GM23338 (cell line): Measurements from ENCODE around the gene PPP1R12A. TPM values are rescaled to one million over a fixed set of nuclear protein-coding genes. Genes with fewer than 3 reads are reported as not detected.

ENCODE experiments used
- ATAC-seq: fragments of 200-7000 bp; cut with Tn5 transposase; 3 replicates; pipeline ENCODE4 v1.9.1; 2020
- DNase-seq: peaks from one replicate; pipeline ENCODE4 v3.0.0-alpha.2; 2015; ENCODE audit warnings: low spot score
- H2AFZ ChIP-seq: fragments of 200-600 bp; sonication (generic); 2 replicates; pipeline ENCODE4 v1.8.0; 2016; ENCODE audit warnings: antibody characterized with exemption, mild to moderate bottlenecking, moderate library complexity
- H3F3A ChIP-seq: fragments of 200-600 bp; sonication (generic); replicated peaks from 2 replicates; pipeline ENCODE4 v1.8.0; 2017; ENCODE audit warnings: antibody characterized with exemption, mixed run types, low read depth
- H3K27ac ChIP-seq: fragments of 200-600 bp; sonication (generic); 2 replicates; pipeline ENCODE4 v1.6.1; 2016; ENCODE audit warnings: low read depth
- H3K27me3 ChIP-seq: fragments of 200-600 bp; sonication (generic); 2 replicates; pipeline ENCODE4 v1.8.0; 2016; ENCODE audit warnings: mild to moderate bottlenecking, mixed run types, moderate library complexity; ENCODE audit not compliant: insufficient read depth
- H3K36me3 ChIP-seq: fragments of 200-600 bp; sonication (generic); 2 replicates; pipeline ENCODE4 v1.8.0; 2016; ENCODE audit warnings: mild to moderate bottlenecking; ENCODE audit not compliant: insufficient read depth
- H3K4me1 ChIP-seq: fragments of 200-600 bp; sonication (generic); 2 replicates; pipeline ENCODE4 v1.8.0; 2016; ENCODE audit warnings: mild to moderate bottlenecking, moderate library complexity; ENCODE audit not compliant: insufficient read depth
- H3K4me2 ChIP-seq: fragments of 200-600 bp; sonication (generic); 2 replicates; pipeline ENCODE4 v1.7.1; 2017; ENCODE audit warnings: mixed run types
- H3K4me3 ChIP-seq: fragments of 200-600 bp; sonication (generic); 2 replicates; pipeline ENCODE4 v1.6.1; 2016; ENCODE audit warnings: mixed run types
- H3K79me2 ChIP-seq: fragments of 200-600 bp; sonication (generic); replicated peaks from 2 replicates; pipeline ENCODE4 v1.8.0; 2017; ENCODE audit warnings: mild to moderate bottlenecking; ENCODE audit not compliant: insufficient read depth
- H3K9me2 ChIP-seq: fragments of 200-600 bp; sonication (generic); 2 replicates; pipeline ENCODE4 v1.8.0; 2017; ENCODE audit not compliant: insufficient read depth
- H4K20me1 ChIP-seq: fragments of 200-600 bp; sonication (generic); replicated peaks from 2 replicates; pipeline ENCODE4 v1.8.0; 2017; ENCODE audit warnings: mild to moderate bottlenecking; ENCODE audit not compliant: insufficient read depth
- H3K27ac Mint-ChIP-seq: 2 replicates; pipeline ENCODE4 v1.8.0; 2020; ENCODE audit warnings: inconsistent platforms, mild to moderate bottlenecking, moderate library complexity, mixed read lengths
- H3K27me3 Mint-ChIP-seq: 3 replicates; pipeline ENCODE4 v1.8.0; 2022; ENCODE audit warnings: low read depth, mild to moderate bottlenecking, moderate library complexity, mixed read lengths, inconsistent platforms; ENCODE audit not compliant: insufficient read depth, poor library complexity
- H3K36me3 Mint-ChIP-seq: 3 replicates; pipeline ENCODE4 v1.8.0; 2021; ENCODE audit warnings: low read depth, mild to moderate bottlenecking, inconsistent platforms, moderate library complexity, mixed read lengths
- H3K4me1 Mint-ChIP-seq: 3 replicates; pipeline ENCODE4 v1.8.0; 2020; ENCODE audit warnings: mild to moderate bottlenecking, inconsistent platforms, mixed read lengths
- H3K4me3 Mint-ChIP-seq: 3 replicates; pipeline ENCODE4 v1.8.0; 2021; ENCODE audit warnings: moderate library complexity, mild to moderate bottlenecking, inconsistent platforms, mixed read lengths
- H3K9me3 Mint-ChIP-seq: 3 replicates; pipeline ENCODE4 v1.8.0; 2020; ENCODE audit warnings: moderate library complexity, mild to moderate bottlenecking, inconsistent platforms, mixed read lengths
- CREB1 ChIP-seq: fragments of 250-450 bp; sonication (Bioruptor Pico); IDR thresholded peaks from 2 replicates; pipeline ENCODE4 v1.5.0; 2020; ENCODE audit warnings: low read depth, mild to moderate bottlenecking, moderate library complexity
- EZH2 ChIP-seq: fragments of 200-600 bp; sonication (generic); IDR thresholded peaks from one replicate; pipeline ENCODE4 v1.8.0; 2017; ENCODE audit warnings: antibody characterized with exemption, mild to moderate bottlenecking, low read depth; ENCODE audit not compliant: unreplicated experiment
- EZH2phosphoT487 ChIP-seq: fragments of 200-600 bp; sonication (generic); IDR thresholded peaks from one replicate; pipeline ENCODE4 v1.8.1; 2018; ENCODE audit warnings: antibody characterized with exemption; ENCODE audit not compliant: unreplicated experiment
- JUNB ChIP-seq: IDR thresholded peaks from one replicate; pipeline ENCODE4 v1.6.1; 2016; ENCODE audit warnings: antibody characterized with exemption; ENCODE audit not compliant: unreplicated experiment
- NANOG ChIP-seq: IDR thresholded peaks from 2 replicates; pipeline ENCODE4 v1.6.1; 2016; ENCODE audit warnings: antibody characterized with exemption, borderline replicate concordance
- POLR2AphosphoS5 ChIP-seq: IDR thresholded peaks from 2 replicates; pipeline ENCODE4 v1.6.1; 2016; ENCODE audit warnings: antibody characterized with exemption, low read depth
- STAT1 ChIP-seq: IDR thresholded peaks from one replicate; pipeline ENCODE4 v1.6.1; 2016; ENCODE audit warnings: antibody characterized with exemption; ENCODE audit not compliant: unreplicated experiment
- ZNF114 ChIP-seq: fragments of 250-450 bp; sonication (Bioruptor Pico); IDR thresholded peaks from 2 replicates; pipeline ENCODE4 v1.5.0; 2020; ENCODE audit warnings: mild to moderate bottlenecking, moderate library complexity
- ZNF331 ChIP-seq: fragments of 250-450 bp; sonication (Bioruptor Pico); IDR thresholded peaks from 2 replicates; pipeline ENCODE4 v1.5.0; 2020; ENCODE audit warnings: low read depth, mild to moderate bottlenecking, moderate library complexity
- ZNF462 ChIP-seq: fragments of 250-450 bp; sonication (Bioruptor Pico); IDR thresholded peaks from 2 replicates; pipeline ENCODE4 v1.5.0; 2020; ENCODE audit warnings: mild to moderate bottlenecking, moderate library complexity
- polyA plus RNA-seq: library from polyadenylated mRNA; unstranded; fragments of >200 nt; fragmentation: Nextera tagmentation; extraction: Ambion mirVana; gene quantifications from 2 replicates; pipeline ENCODE4 v1.2.1, GENCODE V29; 2016
- total RNA-seq: library from RNA; depleted of rRNA; stranded (reverse); fragments of >200 nt; shearing (Covaris generic); gene quantifications from 2 replicates; pipeline ENCODE4 v1.2.3, GENCODE V29; 2014
- TF ChIP-seq, protein P1 (sequence below), 2 experiments: fragments of 200-600 bp in 1 of 2; sonication (generic) in 1 of 2; conservative IDR thresholded peaks; 2 replicates each; pipeline versions ENCODE4 v1.5.1 to v1.6.1; 2016 to 2017; ENCODE audit warnings: antibody characterized with exemption in 2 of 2, low read depth in 2 of 2, mild to moderate bottlenecking in 2 of 2, moderate library complexity in 1 of 2
- TF ChIP-seq, protein P2 (sequence below): IDR thresholded peaks from one replicate; pipeline ENCODE4 v1.6.1; 2018; ENCODE audit warnings: antibody characterized with exemption; ENCODE audit not compliant: unreplicated experiment
- TF ChIP-seq, protein P3 (sequence below): IDR thresholded peaks from 2 replicates; pipeline ENCODE4 v1.6.1; 2016; ENCODE audit warnings: antibody characterized with exemption

The PPP1R12A gene
- total and polyA plus RNA-seq, 2 experiments from 2014 or later, result 91.6 to 146 TPM

DNA sequence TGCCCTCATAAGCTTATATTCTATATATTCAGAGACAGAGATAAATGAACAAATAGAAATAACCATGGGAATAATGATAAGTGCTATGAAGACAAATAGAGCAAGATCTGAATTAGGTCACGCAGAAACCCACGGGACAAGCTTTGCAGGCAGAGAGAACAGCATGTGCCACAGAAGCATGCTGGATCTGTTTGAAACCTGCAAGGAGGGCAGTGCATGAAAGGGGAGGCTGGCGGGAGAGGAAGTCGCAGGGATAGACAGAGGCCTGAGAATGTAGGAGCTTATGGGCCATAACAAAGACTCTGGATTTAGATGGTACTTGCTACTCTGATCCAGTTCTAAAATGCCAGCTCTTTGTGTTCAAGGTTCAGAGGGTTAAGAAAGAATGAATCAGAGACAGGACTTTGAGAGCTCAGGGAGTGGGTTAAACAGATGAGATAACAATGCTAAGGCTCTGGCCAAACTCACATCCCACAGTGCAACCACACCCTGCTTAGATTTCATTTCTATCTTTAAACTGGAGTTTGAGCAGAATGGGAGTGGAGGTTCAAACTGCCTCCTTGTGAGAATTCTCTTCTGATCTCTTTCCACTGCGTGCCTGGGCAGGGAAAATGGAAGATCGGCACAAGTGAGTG, 49.2 kb upstream of the PPP1R12A start:
- H3K36me3 Mint-ChIP-seq, result no peaks in the 10 kb centered on the region
- Histone ChIP-seq H3K9me2 (no peaks in the 10 kb centered on the region), H3K27me3 (no peaks in the 10 kb centered on the region), H4K20me1 (no peaks in the 10 kb centered on the region), H3K27ac (no peak overlapping the region), H3F3A (no peaks in the 10 kb centered on the region), H3K4me2 (no peak overlapping the region), H2AFZ (0 out of 2 replicates have a peak overlapping the region, but pooled peaks have one; percentile 56), H3K4me3 (no peak overlapping the region), H3K79me2 (no peaks in the 10 kb centered on the region), H3K4me1 (no peaks in the 10 kb centered on the region), H3K36me3 (no peaks in the 10 kb centered on the region)
- H3K4me1 Mint-ChIP-seq, result peaks cover 2% of the 10 kb centered on the region; the same call in 1 of the 3 replicates
- ATAC-seq (peak; percentile 39; the same call in 2 of the 3 replicates), DNase-seq (no peak)
- no peaks in the 10 kb centered on the region for H3K9me3 Mint-ChIP-seq
- H3K27ac Mint-ChIP-seq, result no peak overlapping the region
- no peak overlapping the region for H3K4me3 Mint-ChIP-seq
- TF ChIP-seq STAT1 (no peak), NANOG (no peak), CREB1 (CRISPR knock-in tag) (no peak), ZNF331 (CRISPR knock-in tag) (no peak), EZH2phosphoT487 (no peak), ZNF114 (CRISPR knock-in tag) (no peak), EZH2 (no peak), ZNF462 (CRISPR knock-in tag) (no peak), POLR2AphosphoS5 (no peak), JUNB (no peak)
- TF ChIP-seq, protein P1, sequence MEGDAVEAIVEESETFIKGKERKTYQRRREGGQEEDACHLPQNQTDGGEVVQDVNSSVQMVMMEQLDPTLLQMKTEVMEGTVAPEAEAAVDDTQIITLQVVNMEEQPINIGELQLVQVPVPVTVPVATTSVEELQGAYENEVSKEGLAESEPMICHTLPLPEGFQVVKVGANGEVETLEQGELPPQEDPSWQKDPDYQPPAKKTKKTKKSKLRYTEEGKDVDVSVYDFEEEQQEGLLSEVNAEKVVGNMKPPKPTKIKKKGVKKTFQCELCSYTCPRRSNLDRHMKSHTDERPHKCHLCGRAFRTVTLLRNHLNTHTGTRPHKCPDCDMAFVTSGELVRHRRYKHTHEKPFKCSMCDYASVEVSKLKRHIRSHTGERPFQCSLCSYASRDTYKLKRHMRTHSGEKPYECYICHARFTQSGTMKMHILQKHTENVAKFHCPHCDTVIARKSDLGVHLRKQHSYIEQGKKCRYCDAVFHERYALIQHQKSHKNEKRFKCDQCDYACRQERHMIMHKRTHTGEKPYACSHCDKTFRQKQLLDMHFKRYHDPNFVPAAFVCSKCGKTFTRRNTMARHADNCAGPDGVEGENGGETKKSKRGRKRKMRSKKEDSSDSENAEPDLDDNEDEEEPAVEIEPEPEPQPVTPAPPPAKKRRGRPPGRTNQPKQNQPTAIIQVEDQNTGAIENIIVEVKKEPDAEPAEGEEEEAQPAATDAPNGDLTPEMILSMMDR (conservative IDR thresholded peaks at IDR 0.05; ENCODE audit: low read depth in 2 of 2), result no peak
- TF ChIP-seq, protein P2, sequence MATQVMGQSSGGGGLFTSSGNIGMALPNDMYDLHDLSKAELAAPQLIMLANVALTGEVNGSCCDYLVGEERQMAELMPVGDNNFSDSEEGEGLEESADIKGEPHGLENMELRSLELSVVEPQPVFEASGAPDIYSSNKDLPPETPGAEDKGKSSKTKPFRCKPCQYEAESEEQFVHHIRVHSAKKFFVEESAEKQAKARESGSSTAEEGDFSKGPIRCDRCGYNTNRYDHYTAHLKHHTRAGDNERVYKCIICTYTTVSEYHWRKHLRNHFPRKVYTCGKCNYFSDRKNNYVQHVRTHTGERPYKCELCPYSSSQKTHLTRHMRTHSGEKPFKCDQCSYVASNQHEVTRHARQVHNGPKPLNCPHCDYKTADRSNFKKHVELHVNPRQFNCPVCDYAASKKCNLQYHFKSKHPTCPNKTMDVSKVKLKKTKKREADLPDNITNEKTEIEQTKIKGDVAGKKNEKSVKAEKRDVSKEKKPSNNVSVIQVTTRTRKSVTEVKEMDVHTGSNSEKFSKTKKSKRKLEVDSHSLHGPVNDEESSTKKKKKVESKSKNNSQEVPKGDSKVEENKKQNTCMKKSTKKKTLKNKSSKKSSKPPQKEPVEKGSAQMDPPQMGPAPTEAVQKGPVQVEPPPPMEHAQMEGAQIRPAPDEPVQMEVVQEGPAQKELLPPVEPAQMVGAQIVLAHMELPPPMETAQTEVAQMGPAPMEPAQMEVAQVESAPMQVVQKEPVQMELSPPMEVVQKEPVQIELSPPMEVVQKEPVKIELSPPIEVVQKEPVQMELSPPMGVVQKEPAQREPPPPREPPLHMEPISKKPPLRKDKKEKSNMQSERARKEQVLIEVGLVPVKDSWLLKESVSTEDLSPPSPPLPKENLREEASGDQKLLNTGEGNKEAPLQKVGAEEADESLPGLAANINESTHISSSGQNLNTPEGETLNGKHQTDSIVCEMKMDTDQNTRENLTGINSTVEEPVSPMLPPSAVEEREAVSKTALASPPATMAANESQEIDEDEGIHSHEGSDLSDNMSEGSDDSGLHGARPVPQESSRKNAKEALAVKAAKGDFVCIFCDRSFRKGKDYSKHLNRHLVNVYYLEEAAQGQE, result no peak
- TF ChIP-seq, protein P3, sequence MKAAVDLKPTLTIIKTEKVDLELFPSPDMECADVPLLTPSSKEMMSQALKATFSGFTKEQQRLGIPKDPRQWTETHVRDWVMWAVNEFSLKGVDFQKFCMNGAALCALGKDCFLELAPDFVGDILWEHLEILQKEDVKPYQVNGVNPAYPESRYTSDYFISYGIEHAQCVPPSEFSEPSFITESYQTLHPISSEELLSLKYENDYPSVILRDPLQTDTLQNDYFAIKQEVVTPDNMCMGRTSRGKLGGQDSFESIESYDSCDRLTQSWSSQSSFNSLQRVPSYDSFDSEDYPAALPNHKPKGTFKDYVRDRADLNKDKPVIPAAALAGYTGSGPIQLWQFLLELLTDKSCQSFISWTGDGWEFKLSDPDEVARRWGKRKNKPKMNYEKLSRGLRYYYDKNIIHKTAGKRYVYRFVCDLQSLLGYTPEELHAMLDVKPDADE, result no peak
- H3K27me3 Mint-ChIP-seq, result peaks cover 1% of the 10 kb centered on the region
